SK-N-SH (cell line): Measurements from ENCODE around the gene ANP32A. TPM values are rescaled to one million over a fixed set of nuclear protein-coding genes. Genes with fewer than 3 reads are reported as not detected.

Source experiments
- CTCF ChIA-PET: fragments of 300-600, 350-600 bp; formaldehyde crosslinking; extraction: SDS; loops from one replicate; lab custom pipeline; 2021; lab: Yijun Ruan, JAX
- POLR2A ChIA-PET: fragments of 350-600 bp; sonication (Branson Sonifier 250); formaldehyde crosslinking; extraction: SDS; loops from one replicate; lab custom pipeline; 2020; ENCODE audit warnings: antibody characterized with exemption, inconsistent platforms; lab: Yijun Ruan, JAX
- DNase-seq: peaks from one replicate; pipeline ENCODE4 v3.0.0; 2012
- H2AFZ ChIP-seq: fragments of 200-600 bp; sonication (generic); 2 replicates; pipeline ENCODE4 v1.8.1; 2016; ENCODE audit warnings: antibody characterized with exemption, mild to moderate bottlenecking, low read depth
- H3F3A ChIP-seq: fragments of 200-600 bp; sonication (generic); replicated peaks from 2 replicates; pipeline ENCODE3; 2016; ENCODE audit warnings: antibody characterized with exemption, mild to moderate bottlenecking; ENCODE audit not compliant: insufficient read depth
- H3K27ac ChIP-seq, 2 experiments: fragments of 200-500 bp in 1 of 2; fragments of 200-600 bp in 1 of 2; sonication (Bioruptor generic) in 1 of 2; sonication (generic), shearing (Covaris generic) in 1 of 2; 2 replicates each; pipeline versions ENCODE4 v1.5.1 to v1.6.1; 2014 to 2016; ENCODE audit warnings: low read depth in 2 of 2, inconsistent platforms in 1 of 2, low read length in 1 of 2, mild to moderate bottlenecking in 1 of 2, mixed read lengths in 1 of 2
- H3K27me3 ChIP-seq: fragments of 200-600 bp; sonication (generic), shearing (Covaris generic); 2 replicates; pipeline ENCODE4 v1.6.1; 2016; ENCODE audit warnings: mixed run types; ENCODE audit not compliant: insufficient read depth
- H3K36me3 ChIP-seq, 2 experiments: fragments of 200-500 bp in 1 of 2; fragments of 200-600 bp in 1 of 2; sonication (Bioruptor generic) in 1 of 2; sonication (generic) in 1 of 2; replicated peaks in 1 of 2; 2 replicates each; pipeline versions ENCODE3 to v1.5.1; 2014 to 2016; ENCODE audit warnings: low read length in 1 of 2, mild to moderate bottlenecking in 1 of 2; ENCODE audit not compliant: insufficient read depth in 2 of 2, control insufficient read depth in 1 of 2
- H3K4me1 ChIP-seq, 2 experiments: fragments of 200-500 bp in 1 of 2; fragments of 200-600 bp in 1 of 2; sonication (Bioruptor generic) in 1 of 2; sonication (generic), shearing (Covaris generic) in 1 of 2; 2 replicates each; pipeline versions ENCODE4 v1.5.1 to v1.6.1; 2014 to 2016; ENCODE audit warnings: low read depth in 1 of 2, low read length in 1 of 2, mixed run types in 1 of 2; ENCODE audit not compliant: insufficient read depth in 2 of 2, control insufficient read depth in 1 of 2
- H3K4me2 ChIP-seq: fragments of 200-600 bp; sonication (generic), shearing (Covaris generic); 2 replicates; pipeline ENCODE4 v1.6.1; 2017; ENCODE audit warnings: mixed run types
- H3K4me3 ChIP-seq, 2 experiments: fragments of 200-500 bp in 1 of 2; fragments of 200-600 bp in 1 of 2; sonication (Bioruptor generic) in 1 of 2; sonication (generic), shearing (Covaris generic) in 1 of 2; 2 replicates each; pipeline versions ENCODE4 v1.5.1 to v1.8.1; 2014 to 2016; ENCODE audit warnings: low read depth in 2 of 2, inconsistent platforms in 1 of 2, low read length in 1 of 2, mild to moderate bottlenecking in 1 of 2, mixed read lengths in 1 of 2, moderate library complexity in 1 of 2
- H3K79me2 ChIP-seq: fragments of 200-600 bp; sonication (generic); 2 replicates; pipeline ENCODE4 v1.8.1; 2017; ENCODE audit warnings: mild to moderate bottlenecking; ENCODE audit not compliant: insufficient read depth
- H3K9ac ChIP-seq: fragments of 200-600 bp; sonication (generic); 2 replicates; pipeline ENCODE4 v1.6.1; 2017; ENCODE audit warnings: mixed run types
- H3K9me2 ChIP-seq: fragments of 200-600 bp; sonication (generic); 2 replicates; pipeline ENCODE4 v1.6.1; 2017; ENCODE audit warnings: mixed run types
- H3K9me3 ChIP-seq: fragments of 200-600 bp; sonication (generic); 2 replicates; pipeline ENCODE4 v1.6.1; 2017; ENCODE audit warnings: mixed run types, mild to moderate bottlenecking, moderate library complexity
- H4K20me1 ChIP-seq: fragments of 200-600 bp; sonication (generic); 2 replicates; pipeline ENCODE4 v1.6.1; 2017; ENCODE audit warnings: mild to moderate bottlenecking, mixed run types; ENCODE audit not compliant: insufficient read depth
- EP300 ChIP-seq, 2 experiments: IDR thresholded peaks; 2 replicates each; pipeline versions ENCODE4 v1.4.0 to v1.6.1; 2012; ENCODE audit warnings: borderline replicate concordance in 1 of 2, low read depth in 1 of 2, low read length in 1 of 2
- FOSL2 ChIP-seq: IDR thresholded peaks from 2 replicates; pipeline ENCODE4 v1.4.0; 2012; ENCODE audit warnings: low read depth, mild to moderate bottlenecking, moderate library complexity, borderline replicate concordance
- FOXM1 ChIP-seq: IDR thresholded peaks from 2 replicates; pipeline ENCODE4 v1.4.0; 2012; ENCODE audit warnings: low read depth, mild to moderate bottlenecking
- GATA2 ChIP-seq: sonication (generic); formaldehyde crosslinking; IDR thresholded peaks from 2 replicates; pipeline ENCODE4 v1.5.0; 2020; ENCODE audit warnings: mild to moderate bottlenecking, missing genetic modification reagents
- JUND ChIP-seq: IDR thresholded peaks from 2 replicates; pipeline ENCODE4 v1.4.0; 2012
- MEF2A ChIP-seq: IDR thresholded peaks from 2 replicates; pipeline ENCODE4 v1.4.0; 2012; ENCODE audit warnings: low read depth, borderline replicate concordance
- NRF1 ChIP-seq: IDR thresholded peaks from 2 replicates; pipeline ENCODE4 v1.6.1; 2012; ENCODE audit warnings: low read depth, mild to moderate bottlenecking, low read length
- RAD21 ChIP-seq: IDR thresholded peaks from 2 replicates; pipeline ENCODE4 v1.6.1; 2012; ENCODE audit warnings: mild to moderate bottlenecking, low read length
- RFX5 ChIP-seq: IDR thresholded peaks from 2 replicates; pipeline ENCODE4 v1.6.1; 2012; ENCODE audit warnings: mild to moderate bottlenecking, improper control_type of control experiment, low read length
- RXRA ChIP-seq: IDR thresholded peaks from 2 replicates; pipeline ENCODE4 v1.4.0; 2012; ENCODE audit warnings: low read depth, mild to moderate bottlenecking, borderline replicate concordance
- USF2 ChIP-seq: fragments of 150-350 bp; IDR thresholded peaks from 2 replicates; pipeline ENCODE4 v1.6.1; 2017; ENCODE audit warnings: antibody characterized with exemption, low read length, low read depth, borderline replicate concordance
- WGBS: methylation state at CpG from one replicate; pipeline ENCODE4 v1.1.6; 2017; ENCODE audit warnings: low lambda C conversion rate; 5-methylcytosine and 5-hydroxymethylcytosine counted together
- polyA plus RNA-seq, 3 experiments: library from polyadenylated mRNA; depleted of rRNA; stranded (reverse); fragments of >200 nt; gene quantifications; 2 replicates each; pipeline ENCODE4 v1.2.3, GENCODE V29; 2012
- TF ChIP-seq, protein P1 (sequence below): fragments of 200-600 bp; sonication (generic); IDR thresholded peaks from 2 replicates; pipeline ENCODE4 v1.6.1; 2017; ENCODE audit warnings: antibody characterized with exemption, mild to moderate bottlenecking, moderate library complexity
- TF ChIP-seq, protein P2 (sequence below): fragments of 150-350 bp; IDR thresholded peaks from 2 replicates; pipeline ENCODE4 v1.6.1; 2016; ENCODE audit warnings: mild to moderate bottlenecking, low read depth, low read length

The ANP32A gene
- polyA plus RNA-seq, 1 of the 3 experiments (the other 2 are of a cell fraction): 58.4 TPM

GRCh38 chr15:68768321-68768720, 52.4 kb downstream of the ANP32A start (continued):
- TF ChIP-seq RXRA (no peak), USF2 (no peak), FOSL2 (no peak), FOXM1 (no peak), EP300 (IDR thresholded peaks at IDR 0.05; ENCODE audit: borderline replicate concordance in 1 of 2, low read depth in 1 of 2, low read length in 1 of 2) (no peak), JUND (no peak), MEF2A (no peak), RFX5 (no peak), GATA2 (no peak), RAD21 (no peak)
- TF ChIP-seq, protein P1, sequence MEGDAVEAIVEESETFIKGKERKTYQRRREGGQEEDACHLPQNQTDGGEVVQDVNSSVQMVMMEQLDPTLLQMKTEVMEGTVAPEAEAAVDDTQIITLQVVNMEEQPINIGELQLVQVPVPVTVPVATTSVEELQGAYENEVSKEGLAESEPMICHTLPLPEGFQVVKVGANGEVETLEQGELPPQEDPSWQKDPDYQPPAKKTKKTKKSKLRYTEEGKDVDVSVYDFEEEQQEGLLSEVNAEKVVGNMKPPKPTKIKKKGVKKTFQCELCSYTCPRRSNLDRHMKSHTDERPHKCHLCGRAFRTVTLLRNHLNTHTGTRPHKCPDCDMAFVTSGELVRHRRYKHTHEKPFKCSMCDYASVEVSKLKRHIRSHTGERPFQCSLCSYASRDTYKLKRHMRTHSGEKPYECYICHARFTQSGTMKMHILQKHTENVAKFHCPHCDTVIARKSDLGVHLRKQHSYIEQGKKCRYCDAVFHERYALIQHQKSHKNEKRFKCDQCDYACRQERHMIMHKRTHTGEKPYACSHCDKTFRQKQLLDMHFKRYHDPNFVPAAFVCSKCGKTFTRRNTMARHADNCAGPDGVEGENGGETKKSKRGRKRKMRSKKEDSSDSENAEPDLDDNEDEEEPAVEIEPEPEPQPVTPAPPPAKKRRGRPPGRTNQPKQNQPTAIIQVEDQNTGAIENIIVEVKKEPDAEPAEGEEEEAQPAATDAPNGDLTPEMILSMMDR: no peak
- TF ChIP-seq, protein P2, sequence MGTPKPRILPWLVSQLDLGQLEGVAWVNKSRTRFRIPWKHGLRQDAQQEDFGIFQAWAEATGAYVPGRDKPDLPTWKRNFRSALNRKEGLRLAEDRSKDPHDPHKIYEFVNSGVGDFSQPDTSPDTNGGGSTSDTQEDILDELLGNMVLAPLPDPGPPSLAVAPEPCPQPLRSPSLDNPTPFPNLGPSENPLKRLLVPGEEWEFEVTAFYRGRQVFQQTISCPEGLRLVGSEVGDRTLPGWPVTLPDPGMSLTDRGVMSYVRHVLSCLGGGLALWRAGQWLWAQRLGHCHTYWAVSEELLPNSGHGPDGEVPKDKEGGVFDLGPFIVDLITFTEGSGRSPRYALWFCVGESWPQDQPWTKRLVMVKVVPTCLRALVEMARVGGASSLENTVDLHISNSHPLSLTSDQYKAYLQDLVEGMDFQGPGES: no peak

DNA sequence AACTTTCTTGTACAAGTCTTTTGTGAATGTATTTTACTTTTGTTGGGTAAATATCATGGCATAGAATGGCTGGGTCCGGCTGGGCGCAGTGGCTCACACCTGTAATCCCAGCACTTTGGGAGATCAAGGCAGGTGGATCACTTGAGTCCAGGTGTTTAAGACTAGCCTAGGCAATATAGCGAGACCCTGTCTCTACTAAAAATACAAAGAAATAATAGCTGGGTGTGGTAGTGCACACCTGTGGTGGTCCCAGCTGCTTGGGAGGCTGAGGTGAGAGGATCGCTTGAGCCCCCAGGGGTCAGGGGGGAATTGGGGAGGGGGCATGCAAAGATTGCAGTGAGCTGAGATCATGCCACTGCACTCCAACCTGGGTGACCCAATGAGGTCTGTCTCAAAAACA, 52.9 kb downstream of the ANP32A start:
- Histone ChIP-seq H2AFZ (no peak overlapping the region), H3K9me2 (no peaks in the 10 kb centered on the region), H3K4me2 (no peak overlapping the region), H3K27ac (no peak overlapping the region), H3K79me2 (no peaks in the 10 kb centered on the region), H3F3A (peaks cover 7% of the 10 kb centered on the region), H3K36me3 (no peaks in the 10 kb centered on the region), H3K27me3 (no peaks in the 10 kb centered on the region), H3K4me3 (no peak overlapping the region), H3K9me3 (no peaks in the 10 kb centered on the region), H4K20me1 (no peaks in the 10 kb centered on the region), H3K9ac (no peak overlapping the region), H3K4me1 (peaks cover 0 to 3% of the 10 kb centered on the region in 2 experiments; a peak in 1 of 4 replicates)
- DNase-seq: no peak
- CTCF ChIA-PET: interaction anchor here (1.2 kb wide), 1 partner anchor 94 kb away, joined by 3 read pairs; no protein-coding TSS in a partner anchor
- no peak for TF ChIP-seq NRF1
- 61% methylated on average over 4 of the region's 4 CpGs for WGBS
- POLR2A ChIA-PET: no interaction called here
